ENCODE results near the gene GBE1. TPM values are rescaled to one million over a fixed set of nuclear protein-coding genes. Genes with fewer than 3 reads are reported as not detected.
A peak's percentile ranks its signal among the peaks of the same experiment; 100 is the strongest.

GBE1 gene
- total RNA-seq, 1 donor from 2014 or later, result 73.1 TPM

DNA sequence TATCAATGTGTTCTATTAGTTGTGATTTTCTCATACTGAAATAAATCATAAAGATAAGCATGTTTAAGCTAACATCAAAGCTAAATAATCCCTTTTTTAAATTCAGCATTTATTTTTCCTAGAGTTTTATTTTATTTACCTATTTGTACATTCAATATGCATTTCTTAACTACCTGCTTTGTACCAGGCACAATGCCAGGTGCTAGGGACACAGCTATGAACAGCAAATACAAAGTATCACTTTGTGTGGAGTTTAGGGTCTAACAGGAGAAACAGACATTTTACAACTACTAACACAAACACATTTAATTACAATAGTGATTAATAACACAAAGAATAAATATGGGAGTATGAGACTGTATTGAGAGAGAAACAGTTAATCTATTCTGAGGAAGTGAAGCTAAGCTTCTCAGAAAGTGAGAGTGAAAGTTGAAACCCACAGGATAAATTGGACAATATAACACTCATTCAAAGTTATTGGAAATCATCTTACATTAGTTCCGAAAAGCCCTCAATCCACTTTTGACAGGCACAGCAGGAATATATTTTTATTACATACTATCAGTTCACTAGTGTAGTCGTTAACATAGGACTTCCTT is 159.6 kb downstream of the GBE1 start:
- H3K9me3 ChIP-seq (replicated peaks), result no peaks in the 10 kb centered on the region
- DNase-seq, result no peak
- no peak overlapping the region for H3K4me3 ChIP-seq
- intact Hi-C loops (cut with micrococcal nuclease), result no loop called here
- H3K27ac ChIP-seq (replicated peaks), result no peak overlapping the region
- H3K36me3 ChIP-seq, result peaks cover 5% of the 10 kb centered on the region
- H3K4me1 ChIP-seq, result no peaks in the 10 kb centered on the region
- no peaks in the 10 kb centered on the region for H3K27me3 ChIP-seq (ENCODE audit: low read depth)
- TF ChIP-seq CTCF (IDR thresholded peaks at IDR 0.05; ENCODE audit: borderline replicate concordance), result no peak

DNA sequence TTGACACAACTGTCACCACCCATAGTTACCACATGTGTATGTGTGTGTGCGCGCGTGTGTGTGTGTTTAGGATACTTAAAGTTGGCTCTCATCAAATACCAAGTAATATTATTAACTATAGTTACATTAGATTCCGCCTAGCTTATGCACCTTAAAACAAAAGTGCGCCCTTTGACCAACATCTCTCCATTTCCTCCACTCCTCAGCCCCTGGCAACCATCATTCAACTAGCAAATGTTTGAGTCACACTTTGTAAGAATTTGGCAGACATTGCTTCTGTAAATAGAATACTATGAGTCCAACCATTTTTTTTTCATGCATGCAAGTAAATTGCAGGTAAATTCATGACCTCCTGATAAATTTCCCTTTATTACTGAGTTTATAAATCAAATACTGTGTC is 169.3 kb downstream of the GBE1 start:
- intact Hi-C loops (cut with micrococcal nuclease), result no loop called here
- no peak overlapping the region for H3K27ac ChIP-seq (replicated peaks)
- peaks cover 5% of the 10 kb centered on the region for H3K4me1 ChIP-seq
- peaks cover 35% of the 10 kb centered on the region for H3K36me3 ChIP-seq
- no peak overlapping the region for H3K4me3 ChIP-seq
- no peaks in the 10 kb centered on the region for H3K27me3 ChIP-seq (ENCODE audit: low read depth)
- no peaks in the 10 kb centered on the region for H3K9me3 ChIP-seq (replicated peaks)
- TF ChIP-seq CTCF (IDR thresholded peaks at IDR 0.05; ENCODE audit: borderline replicate concordance), result no peak
- no peak for DNase-seq

DNA sequence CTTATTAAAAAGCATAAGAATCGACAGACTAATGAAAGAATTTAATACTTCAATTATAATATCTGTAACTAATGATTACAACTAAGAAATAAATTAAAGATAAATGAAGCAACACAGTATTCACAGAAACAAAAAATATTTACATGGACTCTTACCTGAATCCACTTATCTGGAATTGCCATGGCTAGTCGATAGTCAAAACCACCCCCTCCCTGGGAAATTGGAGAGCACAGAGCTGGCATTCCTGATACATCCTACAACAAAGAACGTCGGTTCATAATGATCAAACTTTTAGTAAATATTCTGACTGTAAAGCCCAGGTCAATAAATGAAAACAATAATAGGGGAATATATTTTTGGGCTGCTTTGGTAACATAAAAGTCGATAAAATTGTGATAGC is 175.5 kb downstream of the GBE1 start:
- H3K4me1 ChIP-seq, result peaks cover 4% of the 10 kb centered on the region
- intact Hi-C loops (cut with micrococcal nuclease), result no loop called here

DNA sequence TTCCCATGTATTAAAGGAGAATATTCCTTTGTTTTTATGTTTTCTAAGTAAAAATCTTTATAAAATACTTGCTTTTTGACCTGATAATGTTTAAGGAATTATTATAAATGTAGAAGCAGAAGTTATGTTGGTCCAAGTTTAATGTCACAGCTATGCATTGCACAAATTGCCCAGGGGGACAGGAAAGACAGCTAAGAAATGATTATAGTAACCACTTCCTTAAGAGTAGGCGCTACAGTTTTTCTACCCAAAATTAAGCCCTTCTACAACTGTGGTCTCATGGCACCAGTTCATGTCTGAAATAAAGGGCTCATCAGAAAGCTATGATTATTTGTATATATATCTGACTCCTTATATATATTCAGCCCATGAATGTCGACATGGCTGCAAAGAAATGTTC is 176.4 kb downstream of the GBE1 start:
- Histone ChIP-seq H3K36me3 (peaks cover 33% of the 10 kb centered on the region), H3K9me3 (replicated peaks) (no peaks in the 10 kb centered on the region), H3K27ac (replicated peaks) (no peak overlapping the region), H3K4me3 (no peak overlapping the region), H3K4me1 (peaks cover 12% of the 10 kb centered on the region), H3K27me3 (ENCODE audit: low read depth) (no peaks in the 10 kb centered on the region)
- no peak for TF ChIP-seq CTCF (IDR thresholded peaks at IDR 0.05; ENCODE audit: borderline replicate concordance)
- no peak for DNase-seq
- intact Hi-C loops (cut with micrococcal nuclease), result no loop called here

More for the DNA sequence above, 175.5 kb downstream of the GBE1 start:
- H3K4me3 ChIP-seq, result no peak overlapping the region
- no peaks in the 10 kb centered on the region for H3K27me3 ChIP-seq (ENCODE audit: low read depth)
- TF ChIP-seq CTCF (IDR thresholded peaks at IDR 0.05; ENCODE audit: borderline replicate concordance), result no peak
- H3K27ac ChIP-seq (replicated peaks), result no peak overlapping the region
- DNase-seq, result no peak
- H3K36me3 ChIP-seq, result peaks cover 37% of the 10 kb centered on the region
- no peaks in the 10 kb centered on the region for H3K9me3 ChIP-seq (replicated peaks)

GRCh38 chr3:81581966-81582599 is 179.4 kb downstream of the GBE1 start:
- intact Hi-C loops (cut with micrococcal nuclease), result no loop called here
- H3K9me3 ChIP-seq (replicated peaks), result no peaks in the 10 kb centered on the region
- peak; percentile 69 for TF ChIP-seq CTCF (IDR thresholded peaks at IDR 0.05; ENCODE audit: borderline replicate concordance)
- peaks cover 16% of the 10 kb centered on the region for H3K4me1 ChIP-seq
- DNase-seq, result no peak
- H3K4me3 ChIP-seq, result no peak overlapping the region
- H3K36me3 ChIP-seq, result peaks cover 46% of the 10 kb centered on the region
- H3K27me3 ChIP-seq (ENCODE audit: low read depth), result no peaks in the 10 kb centered on the region
- no peak overlapping the region for H3K27ac ChIP-seq (replicated peaks)
